Liver (tissue), 9 donors: ENCODE data around the gene DFFB. TPM values are rescaled to one million over a fixed set of nuclear protein-coding genes. Genes with fewer than 3 reads are reported as not detected.

Experiments used
- DNase-seq: peaks from one replicate; pipeline ENCODE4 v3.0.0-alpha.2; 2017; ENCODE audit warnings: low spot score
- H3K27ac ChIP-seq, 2 donors: one replicate each; pipeline ENCODE4 v1.7.0; 2013; ENCODE audit warnings: inconsistent platforms in 2 of 2, low read length in 2 of 2, control low read depth in 1 of 2, low read depth in 1 of 2, mild to moderate bottlenecking in 1 of 2
- H3K27me3 ChIP-seq, 4 donors: one replicate each; pipeline versions ENCODE4 v1.6.1 to v1.7.0; 2013; ENCODE audit warnings: low read length in 3 of 4, inconsistent platforms in 1 of 4, mild to moderate bottlenecking in 1 of 4, moderate library complexity in 1 of 4; ENCODE audit not compliant: control insufficient read depth in 4 of 4, insufficient read depth in 4 of 4
- H3K36me3 ChIP-seq, 4 donors: one replicate each; pipeline versions ENCODE4 v1.6.1 to v1.7.0; 2013; ENCODE audit warnings: low read length in 3 of 4, mild to moderate bottlenecking in 3 of 4, low read depth in 1 of 4, moderate library complexity in 1 of 4; ENCODE audit not compliant: control insufficient read depth in 4 of 4, insufficient read depth in 3 of 4
- H3K4me1 ChIP-seq, 4 donors: one replicate each; pipeline versions ENCODE4 v1.6.1 to v1.7.0; 2013; ENCODE audit warnings: low read length in 3 of 4, mild to moderate bottlenecking in 3 of 4, moderate library complexity in 1 of 4; ENCODE audit not compliant: control insufficient read depth in 4 of 4, insufficient read depth in 4 of 4
- H3K4me3 ChIP-seq, 3 donors: one replicate each; pipeline versions ENCODE4 v1.6.1 to v1.7.0; 2013; ENCODE audit warnings: low read length in 3 of 3, control low read depth in 1 of 3, low read depth in 1 of 3, mild to moderate bottlenecking in 1 of 3
- H3K9ac ChIP-seq, 2 donors: one replicate each; pipeline ENCODE4 v1.7.0; 2013; ENCODE audit warnings: low read length in 2 of 2, mild to moderate bottlenecking in 2 of 2, moderate library complexity in 2 of 2, control low read depth in 1 of 2, low read depth in 1 of 2
- H3K9me3 ChIP-seq, 4 donors: one replicate each; pipeline versions ENCODE4 v1.6.1 to v1.7.0; 2013; ENCODE audit warnings: low read length in 3 of 4; ENCODE audit not compliant: control insufficient read depth in 4 of 4
- ATF3 ChIP-seq: IDR thresholded peaks from 2 replicates; pipeline ENCODE4 v1.6.1; 2016; ENCODE audit warnings: antibody characterized with exemption
- CTCF ChIP-seq: fragments of 150-350 bp; IDR thresholded peaks from 2 replicates; pipeline ENCODE4 v1.5.1; 2017; ENCODE audit warnings: improper control_type of control experiment, low read depth, low read length; ENCODE audit not compliant: missing input control
- EGR1 ChIP-seq, 2 donors: IDR thresholded peaks; 2 replicates each; pipeline ENCODE4 v1.6.1; 2016 to 2018; ENCODE audit warnings: antibody characterized with exemption in 2 of 2, low read depth in 2 of 2
- FOXA1 ChIP-seq: IDR thresholded peaks from 2 replicates; pipeline ENCODE4 v1.6.1; 2016; ENCODE audit warnings: antibody characterized with exemption
- FOXA2 ChIP-seq: IDR thresholded peaks from 2 replicates; pipeline ENCODE4 v1.6.1; 2016; ENCODE audit warnings: antibody characterized with exemption
- GABPA ChIP-seq, 2 donors: IDR thresholded peaks in 1 of 2; conservative IDR thresholded peaks in 1 of 2; 2 replicates each; pipeline ENCODE4 v1.6.1; 2016; ENCODE audit warnings: antibody characterized with exemption in 2 of 2, mild to moderate bottlenecking in 1 of 2, moderate library complexity in 1 of 2
- HNF4A ChIP-seq, 2 donors: conservative IDR thresholded peaks; 2 replicates each; pipeline ENCODE4 v1.6.1; 2016; ENCODE audit warnings: antibody characterized with exemption in 2 of 2, mild to moderate bottlenecking in 2 of 2
- HNF4G ChIP-seq: IDR thresholded peaks from 2 replicates; pipeline ENCODE4 v1.6.1; 2016; ENCODE audit warnings: antibody characterized with exemption
- JUND ChIP-seq, 2 donors: IDR thresholded peaks; 2 replicates each; pipeline ENCODE4 v1.6.1; 2016; ENCODE audit warnings: antibody characterized with exemption in 2 of 2
- NR2F2 ChIP-seq: IDR thresholded peaks from 2 replicates; pipeline ENCODE4 v1.6.1; 2016; ENCODE audit warnings: antibody characterized with exemption
- RAD21 ChIP-seq, 2 donors: IDR thresholded peaks; 2 replicates each; pipeline ENCODE4 v1.6.1; 2016; ENCODE audit warnings: antibody characterized with exemption in 2 of 2, mild to moderate bottlenecking in 2 of 2
- RXRA ChIP-seq, 2 donors: IDR thresholded peaks; 2 replicates each; pipeline ENCODE4 v1.6.1; 2017 to 2018; ENCODE audit warnings: antibody characterized with exemption in 2 of 2, mild to moderate bottlenecking in 1 of 2
- SP1 ChIP-seq: IDR thresholded peaks from 2 replicates; pipeline ENCODE4 v1.6.1; 2018; ENCODE audit warnings: antibody characterized with exemption, mild to moderate bottlenecking
- TAF1 ChIP-seq: conservative IDR thresholded peaks from 2 replicates; pipeline ENCODE4 v1.6.1; 2016; ENCODE audit warnings: antibody characterized with exemption, mild to moderate bottlenecking
- YY1 ChIP-seq: IDR thresholded peaks from 2 replicates; pipeline ENCODE4 v1.6.1; 2016; ENCODE audit warnings: antibody characterized with exemption, mild to moderate bottlenecking
- ZBTB33 ChIP-seq: IDR thresholded peaks from 2 replicates; pipeline ENCODE4 v1.6.1; 2016; ENCODE audit warnings: antibody characterized with exemption
- WGBS: extraction: QIAGEN DNeasy Blood & Tissue Kit; methylation state at CpG from one replicate; pipeline ENCODE4 v1.1.7; 2013; 5-methylcytosine and 5-hydroxymethylcytosine counted together
- polyA plus RNA-seq, 2 donors: library from polyadenylated mRNA; stranded (reverse) in 1 of 2; unstranded in 1 of 2; fragments of 200-250 nt in 1 of 2; fragments of >200 nt in 1 of 2; fragmentation: Nextera tagmentation in 1 of 2; extraction: Ambion mirVana in 1 of 2; gene quantifications; one replicate each; pipeline versions ENCODE4 v1.2.1 to v1.2.3, GENCODE V29; 2013 to 2015
- total RNA-seq, 2 donors: library from RNA; depleted of rRNA; stranded (reverse); fragments of >200 nt; gene quantifications; one replicate each; pipeline ENCODE4 v1.2.3, GENCODE V29; 2014
- TF ChIP-seq, protein P1 (sequence below): IDR thresholded peaks from 2 replicates; pipeline ENCODE4 v1.6.1; 2016; ENCODE audit warnings: antibody characterized with exemption
- TF ChIP-seq, protein P2 (sequence below): IDR thresholded peaks from 2 replicates; pipeline ENCODE4 v1.6.1; 2016; ENCODE audit warnings: antibody characterized with exemption, mild to moderate bottlenecking
- donor health status: healthy.
- donor health status: healthy.
- donor health status: healthy.
- donor health status: healthy.
- donor health status: healthy.

The DFFB gene
- total and polyA plus RNA-seq, 4 donors = 0.92 to 6.1 (median 2.9) TPM

DNA sequence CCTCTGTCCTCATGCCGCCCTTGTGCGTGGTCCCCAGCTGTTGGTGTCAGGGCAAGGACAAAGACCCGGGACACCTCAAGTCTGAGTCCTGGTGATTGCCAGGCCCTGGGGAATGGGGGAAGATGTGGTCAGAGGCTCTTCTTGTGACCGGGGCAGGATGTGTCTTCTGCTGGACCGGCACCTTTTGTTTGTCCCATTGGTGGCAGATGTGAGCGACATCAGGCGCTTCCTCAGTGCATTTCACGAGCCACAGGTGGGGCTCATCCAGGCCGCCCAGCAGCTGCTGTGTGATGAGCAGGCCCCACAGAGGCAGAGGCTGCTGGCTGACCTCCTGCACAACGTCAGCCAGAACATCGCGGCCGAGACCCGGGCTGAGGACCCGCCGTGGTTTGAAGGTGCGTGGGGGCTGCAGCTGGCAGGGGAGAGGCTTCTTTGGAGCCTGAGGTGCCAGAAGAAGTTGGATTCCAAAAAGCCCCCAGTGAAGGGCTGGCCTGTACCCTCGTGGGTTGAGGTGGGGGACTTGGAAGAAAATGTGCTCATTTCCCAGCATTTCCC is 8.4 kb downstream of the DFFB start:
- peaks cover 4 to 28% (median 8%) of the 10 kb centered on the region in 4 donors for H3K36me3 ChIP-seq
- no peaks in the 10 kb centered on the region for H3K9me3 ChIP-seq
- WGBS = 92% methylated on average over 18 of the region's 18 CpGs
- no peak overlapping the region for H3K9ac ChIP-seq
- no peak for TF ChIP-seq RXRA (IDR thresholded peaks at IDR 0.05)
- TF ChIP-seq, protein P1, sequence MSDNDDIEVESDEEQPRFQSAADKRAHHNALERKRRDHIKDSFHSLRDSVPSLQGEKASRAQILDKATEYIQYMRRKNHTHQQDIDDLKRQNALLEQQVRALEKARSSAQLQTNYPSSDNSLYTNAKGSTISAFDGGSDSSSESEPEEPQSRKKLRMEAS = no peak
- TF ChIP-seq ZBTB33 = no peak
- TF ChIP-seq JUND (IDR thresholded peaks at IDR 0.05) = no peak
- TF ChIP-seq, protein P2, sequence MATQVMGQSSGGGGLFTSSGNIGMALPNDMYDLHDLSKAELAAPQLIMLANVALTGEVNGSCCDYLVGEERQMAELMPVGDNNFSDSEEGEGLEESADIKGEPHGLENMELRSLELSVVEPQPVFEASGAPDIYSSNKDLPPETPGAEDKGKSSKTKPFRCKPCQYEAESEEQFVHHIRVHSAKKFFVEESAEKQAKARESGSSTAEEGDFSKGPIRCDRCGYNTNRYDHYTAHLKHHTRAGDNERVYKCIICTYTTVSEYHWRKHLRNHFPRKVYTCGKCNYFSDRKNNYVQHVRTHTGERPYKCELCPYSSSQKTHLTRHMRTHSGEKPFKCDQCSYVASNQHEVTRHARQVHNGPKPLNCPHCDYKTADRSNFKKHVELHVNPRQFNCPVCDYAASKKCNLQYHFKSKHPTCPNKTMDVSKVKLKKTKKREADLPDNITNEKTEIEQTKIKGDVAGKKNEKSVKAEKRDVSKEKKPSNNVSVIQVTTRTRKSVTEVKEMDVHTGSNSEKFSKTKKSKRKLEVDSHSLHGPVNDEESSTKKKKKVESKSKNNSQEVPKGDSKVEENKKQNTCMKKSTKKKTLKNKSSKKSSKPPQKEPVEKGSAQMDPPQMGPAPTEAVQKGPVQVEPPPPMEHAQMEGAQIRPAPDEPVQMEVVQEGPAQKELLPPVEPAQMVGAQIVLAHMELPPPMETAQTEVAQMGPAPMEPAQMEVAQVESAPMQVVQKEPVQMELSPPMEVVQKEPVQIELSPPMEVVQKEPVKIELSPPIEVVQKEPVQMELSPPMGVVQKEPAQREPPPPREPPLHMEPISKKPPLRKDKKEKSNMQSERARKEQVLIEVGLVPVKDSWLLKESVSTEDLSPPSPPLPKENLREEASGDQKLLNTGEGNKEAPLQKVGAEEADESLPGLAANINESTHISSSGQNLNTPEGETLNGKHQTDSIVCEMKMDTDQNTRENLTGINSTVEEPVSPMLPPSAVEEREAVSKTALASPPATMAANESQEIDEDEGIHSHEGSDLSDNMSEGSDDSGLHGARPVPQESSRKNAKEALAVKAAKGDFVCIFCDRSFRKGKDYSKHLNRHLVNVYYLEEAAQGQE = no peak
- TF ChIP-seq FOXA1 = no peak
- TF ChIP-seq EGR1 (IDR thresholded peaks at IDR 0.05; ENCODE audit: low read depth in 2 of 2) = no peak
- no peak for TF ChIP-seq TAF1
- TF ChIP-seq RAD21 (IDR thresholded peaks at IDR 0.05) = no peak
- TF ChIP-seq YY1 = no peak
- no peak for TF ChIP-seq CTCF
- TF ChIP-seq FOXA2 = no peak
- TF ChIP-seq SP1 = no peak
- TF ChIP-seq GABPA (IDR thresholded peaks at IDR 0.05 in 1 of 2, conservative IDR thresholded peaks at IDR 0.05 in 1 of 2) = no peak
- TF ChIP-seq NR2F2 = no peak
- no peak for TF ChIP-seq ATF3
- TF ChIP-seq HNF4G = no peak
- TF ChIP-seq HNF4A (conservative IDR thresholded peaks at IDR 0.05) = no peak
- no peaks in the 10 kb centered on the region for H3K27me3 ChIP-seq
- no peak overlapping the region for H3K4me3 ChIP-seq
- no peak for DNase-seq
- no peak overlapping the region for H3K27ac ChIP-seq
- H3K4me1 ChIP-seq = no peaks in the 10 kb centered on the region
